Measurements from ENCODE around the gene SURF6.

The SURF6 gene

GRCh38 chr9:133353548-133353947 is 17.6 kb upstream of the SURF6 start:
- Histone ChIP-seq H3K9me3 (replicated peaks in 1 of 2; ENCODE audit: control insufficient read depth in 2 of 2, insufficient read depth in 1 of 2, low read depth in 1 of 2, low read length in 2 of 2) (peaks cover 0 to 5% of the 10 kb centered on the region in 2 donors), H2BK15ac (ENCODE audit: low read length) (no peak overlapping the region), H4K91ac (ENCODE audit: low read depth, low read length, poor library complexity) (no peak overlapping the region), H3K4me3 (ENCODE audit: low read length in 2 of 2) (no peak overlapping the region), H2AK5ac (ENCODE audit: low read depth, low read length) (no peak overlapping the region), H3K18ac (ENCODE audit: low read length) (no peak overlapping the region), H3K36me3 (replicated peaks in 1 of 2; ENCODE audit: control insufficient read depth in 2 of 2, insufficient read depth in 2 of 2, low read length in 2 of 2) (peaks cover 44 to 71% of the 10 kb centered on the region in 2 donors), H2BK5ac (ENCODE audit: low read length) (no peak overlapping the region), H3K27ac (replicated peaks; ENCODE audit: low read length) (no peak overlapping the region), H2AFZ (ENCODE audit: low read length) (no peak overlapping the region), H3K79me1 (ENCODE audit: low read depth, low read length) (peaks cover 15% of the 10 kb centered on the region), H2BK120ac (ENCODE audit: low read depth, low read length) (no peak overlapping the region), H3K14ac (ENCODE audit: low read length) (no peak overlapping the region), H3K23ac (ENCODE audit: low read depth, low read length, poor library complexity) (no peak overlapping the region), H4K8ac (ENCODE audit: low read depth, low read length) (no peak overlapping the region), H2BK12ac (ENCODE audit: low read length) (no peak overlapping the region), H3K4me1 (ENCODE audit: control insufficient read depth in 2 of 2, insufficient read depth in 1 of 2, low read depth in 1 of 2, low read length in 2 of 2) (peaks cover 7 to 19% of the 10 kb centered on the region in 2 donors), H3K4me2 (ENCODE audit: insufficient read depth, low read length, poor library complexity, severe bottlenecking) (no peak overlapping the region), H3K27me3 (ENCODE audit: control insufficient read depth in 3 of 3, insufficient read depth in 3 of 3, low read depth in 1 of 3, low read length in 3 of 3) (no peaks in the 10 kb centered on the region), H3K9ac (ENCODE audit: low read depth, low read length, poor library complexity) (no peak overlapping the region), H3K4ac (ENCODE audit: low read length) (no peak overlapping the region)
- DNase-seq (ENCODE audit: low spot score) = no peak
- WGBS, 2 donors (ENCODE audit: extremely low coverage in 2 of 2, insufficient read length in 2 of 2, insufficient replicate concordance in 1 of 2) = no CpG with 5 or more reads among the region's 5 CpGs

DNA sequence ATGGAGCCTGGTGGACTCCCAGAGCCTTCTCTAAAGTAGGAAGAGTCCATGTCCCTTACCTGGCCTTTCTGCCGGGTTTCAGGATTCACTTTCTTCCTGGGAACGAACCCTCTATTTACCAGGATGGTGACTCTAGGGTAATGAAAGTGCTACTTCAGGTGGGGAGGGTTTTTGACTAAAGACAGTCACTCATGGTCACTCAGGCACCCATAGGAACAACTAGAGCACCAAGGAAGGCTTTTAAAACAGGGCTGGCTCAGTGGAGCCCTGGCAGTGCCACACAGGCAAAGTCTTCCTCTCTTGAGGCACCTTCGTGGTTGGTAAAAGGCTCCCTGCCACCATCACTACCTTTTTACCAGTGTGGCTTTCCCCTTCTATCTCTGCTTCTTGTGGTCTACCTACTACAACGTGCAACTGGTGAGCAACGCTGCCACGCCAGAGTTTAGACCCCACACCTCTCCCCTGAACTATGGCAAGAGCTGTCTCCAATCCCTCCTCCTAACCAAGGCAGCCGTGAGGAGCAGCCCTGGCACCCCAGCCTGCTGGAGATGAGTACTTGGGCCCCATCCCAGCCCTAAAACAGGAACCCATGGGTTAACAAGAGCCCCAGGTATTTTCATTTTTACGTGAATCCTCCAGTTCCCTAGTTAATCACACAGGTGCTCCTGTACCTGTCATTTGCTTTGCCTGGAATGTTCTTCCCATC is 16.8 kb upstream of the SURF6 start:
- H3K23ac ChIP-seq (ENCODE audit: low read depth, low read length, poor library complexity) = no peak overlapping the region
- no peaks in the 10 kb centered on the region for H3K27me3 ChIP-seq (ENCODE audit: control insufficient read depth in 3 of 3, insufficient read depth in 3 of 3, low read depth in 1 of 3, low read length in 3 of 3)
- H3K9ac ChIP-seq (ENCODE audit: low read depth, low read length, poor library complexity) = no peak overlapping the region
- peaks cover 7 to 19% of the 10 kb centered on the region in 2 donors for H3K4me1 ChIP-seq (ENCODE audit: control insufficient read depth in 2 of 2, insufficient read depth in 1 of 2, low read depth in 1 of 2, low read length in 2 of 2)
- H3K14ac ChIP-seq (ENCODE audit: low read length) = no peak overlapping the region
- no peak for DNase-seq (ENCODE audit: low spot score)
- no peak overlapping the region for H2BK120ac ChIP-seq (ENCODE audit: low read depth, low read length)
- H4K8ac ChIP-seq (ENCODE audit: low read depth, low read length) = peak overlapping the region; percentile 87
- H2BK15ac ChIP-seq (ENCODE audit: low read length) = no peak overlapping the region
- H3K4ac ChIP-seq (ENCODE audit: low read length) = no peak overlapping the region
- H3K27ac ChIP-seq (replicated peaks; ENCODE audit: low read length) = no peak overlapping the region
- no peak overlapping the region for H2BK5ac ChIP-seq (ENCODE audit: low read length)
- H2AK5ac ChIP-seq (ENCODE audit: low read depth, low read length) = no peak overlapping the region
- H3K4me2 ChIP-seq (ENCODE audit: insufficient read depth, low read length, poor library complexity, severe bottlenecking) = no peak overlapping the region
- H3K9me3 ChIP-seq (replicated peaks in 1 of 2; ENCODE audit: control insufficient read depth in 2 of 2, insufficient read depth in 1 of 2, low read depth in 1 of 2, low read length in 2 of 2) = peaks cover 0 to 5% of the 10 kb centered on the region in 2 donors
- no peak overlapping the region for H4K91ac ChIP-seq (ENCODE audit: low read depth, low read length, poor library complexity)
- peaks cover 42 to 64% of the 10 kb centered on the region in 2 donors for H3K36me3 ChIP-seq (replicated peaks in 1 of 2; ENCODE audit: control insufficient read depth in 2 of 2, insufficient read depth in 2 of 2, low read length in 2 of 2)
- no peak overlapping the region for H2BK12ac ChIP-seq (ENCODE audit: low read length)
- H3K4me3 ChIP-seq (ENCODE audit: low read length in 2 of 2) = no peak overlapping the region
- no CpG with 5 or more reads among the region's 8 CpGs for WGBS, 2 donors (ENCODE audit: extremely low coverage in 2 of 2, insufficient read length in 2 of 2, insufficient replicate concordance in 1 of 2)
- peaks cover 15% of the 10 kb centered on the region for H3K79me1 ChIP-seq (ENCODE audit: low read depth, low read length)
- H3K18ac ChIP-seq (ENCODE audit: low read length) = no peak overlapping the region
- H2AFZ ChIP-seq (ENCODE audit: low read length) = no peak overlapping the region

- peaks cover 12% of the 10 kb centered on the region for H3K79me1 ChIP-seq (ENCODE audit: low read depth, low read length)
- H3K23ac ChIP-seq (ENCODE audit: low read depth, low read length, poor library complexity) = peak overlapping the region; percentile 4
- H3K9me3 ChIP-seq (replicated peaks in 1 of 2; ENCODE audit: control insufficient read depth in 2 of 2, insufficient read depth in 1 of 2, low read depth in 1 of 2, low read length in 2 of 2) = peaks cover 0 to 5% of the 10 kb centered on the region in 2 donors
- peaks cover 42 to 59% of the 10 kb centered on the region in 2 donors for H3K36me3 ChIP-seq (replicated peaks in 1 of 2; ENCODE audit: control insufficient read depth in 2 of 2, insufficient read depth in 2 of 2, low read length in 2 of 2)
- H3K4me2 ChIP-seq (ENCODE audit: insufficient read depth, low read length, poor library complexity, severe bottlenecking) = no peak overlapping the region
- H3K4me3 ChIP-seq (ENCODE audit: low read length in 2 of 2) = no peak overlapping the region
- H4K8ac ChIP-seq (ENCODE audit: low read depth, low read length) = no peak overlapping the region
- H3K27ac ChIP-seq (replicated peaks; ENCODE audit: low read length) = no peak overlapping the region
- no peak overlapping the region for H3K18ac ChIP-seq (ENCODE audit: low read length)
- no peak overlapping the region for H2BK12ac ChIP-seq (ENCODE audit: low read length)
- H3K4ac ChIP-seq (ENCODE audit: low read length) = no peak overlapping the region
- no peak overlapping the region for H2BK5ac ChIP-seq (ENCODE audit: low read length)
- H2AK5ac ChIP-seq (ENCODE audit: low read depth, low read length) = no peak overlapping the region
- H3K4me1 ChIP-seq (ENCODE audit: control insufficient read depth in 2 of 2, insufficient read depth in 1 of 2, low read depth in 1 of 2, low read length in 2 of 2) = peaks cover 4 to 14% of the 10 kb centered on the region in 2 donors
- no peak overlapping the region for H2AFZ ChIP-seq (ENCODE audit: low read length)
- WGBS, 2 donors (ENCODE audit: extremely low coverage in 2 of 2, insufficient read length in 2 of 2, insufficient replicate concordance in 1 of 2) = no CpG with 5 or more reads among the region's 14 CpGs
- peak; percentile 21 for DNase-seq (ENCODE audit: low spot score)
- no peak overlapping the region for H3K9ac ChIP-seq (ENCODE audit: low read depth, low read length, poor library complexity)
- H3K27me3 ChIP-seq (ENCODE audit: control insufficient read depth in 3 of 3, insufficient read depth in 3 of 3, low read depth in 1 of 3, low read length in 3 of 3) = no peaks in the 10 kb centered on the region
- no peak overlapping the region for H2BK15ac ChIP-seq (ENCODE audit: low read length)
- no peak overlapping the region for H4K91ac ChIP-seq (ENCODE audit: low read depth, low read length, poor library complexity)
- H2BK120ac ChIP-seq (ENCODE audit: low read depth, low read length) = no peak overlapping the region
- no peak overlapping the region for H3K14ac ChIP-seq (ENCODE audit: low read length)
These were observed 16.1 kb upstream of the SURF6 start for GRCh38 chr9:133351908-133352634.

DNA sequence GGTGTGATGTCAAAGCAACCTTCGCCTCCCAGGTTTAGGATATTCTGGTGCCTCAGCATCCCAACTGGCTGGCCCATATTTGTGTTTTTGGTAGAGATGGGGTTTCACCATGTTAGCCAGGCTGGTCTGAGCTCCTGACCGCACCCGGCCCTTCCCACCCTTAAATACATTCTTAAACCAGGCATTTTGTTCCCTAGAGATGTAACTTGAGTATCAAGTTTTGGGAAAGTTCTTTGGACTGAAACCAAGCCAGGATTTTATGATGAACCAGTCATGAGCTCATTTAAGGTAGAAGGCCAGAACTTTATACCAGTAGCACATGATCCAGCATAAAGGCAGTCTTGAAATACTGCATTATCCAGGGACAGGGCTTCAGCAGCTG is 15.5 kb upstream of the SURF6 start:
- H3K36me3 ChIP-seq (replicated peaks in 1 of 2; ENCODE audit: control insufficient read depth in 2 of 2, insufficient read depth in 2 of 2, low read length in 2 of 2) = peaks cover 42 to 60% of the 10 kb centered on the region in 2 donors

More for the DNA sequence above, 15.5 kb upstream of the SURF6 start:
- no peak overlapping the region for H2BK12ac ChIP-seq (ENCODE audit: low read length)
- H2AK5ac ChIP-seq (ENCODE audit: low read depth, low read length) = no peak overlapping the region
- H3K9me3 ChIP-seq (replicated peaks in 1 of 2; ENCODE audit: control insufficient read depth in 2 of 2, insufficient read depth in 1 of 2, low read depth in 1 of 2, low read length in 2 of 2) = peaks cover 0 to 5% of the 10 kb centered on the region in 2 donors
- H3K4me3 ChIP-seq (ENCODE audit: low read length in 2 of 2) = no peak overlapping the region
- no peak overlapping the region for H2BK120ac ChIP-seq (ENCODE audit: low read depth, low read length)
- H3K9ac ChIP-seq (ENCODE audit: low read depth, low read length, poor library complexity) = no peak overlapping the region
- no peak overlapping the region for H3K4me2 ChIP-seq (ENCODE audit: insufficient read depth, low read length, poor library complexity, severe bottlenecking)
- peaks cover 13% of the 10 kb centered on the region for H3K79me1 ChIP-seq (ENCODE audit: low read depth, low read length)
- H4K91ac ChIP-seq (ENCODE audit: low read depth, low read length, poor library complexity) = no peak overlapping the region
- H3K27ac ChIP-seq (replicated peaks; ENCODE audit: low read length) = no peak overlapping the region
- H2BK15ac ChIP-seq (ENCODE audit: low read length) = no peak overlapping the region
- peaks cover 4 to 17% of the 10 kb centered on the region in 2 donors for H3K4me1 ChIP-seq (ENCODE audit: control insufficient read depth in 2 of 2, insufficient read depth in 1 of 2, low read depth in 1 of 2, low read length in 2 of 2)
- no CpG with 5 or more reads among the region's 3 CpGs for WGBS, 2 donors (ENCODE audit: extremely low coverage in 2 of 2, insufficient read length in 2 of 2, insufficient replicate concordance in 1 of 2)
- no peaks in the 10 kb centered on the region for H3K27me3 ChIP-seq (ENCODE audit: control insufficient read depth in 3 of 3, insufficient read depth in 3 of 3, low read depth in 1 of 3, low read length in 3 of 3)
- H3K23ac ChIP-seq (ENCODE audit: low read depth, low read length, poor library complexity) = peak overlapping the region; percentile 4
- no peak for DNase-seq (ENCODE audit: low spot score)
- H2AFZ ChIP-seq (ENCODE audit: low read length) = no peak overlapping the region
- H2BK5ac ChIP-seq (ENCODE audit: low read length) = no peak overlapping the region
- no peak overlapping the region for H3K18ac ChIP-seq (ENCODE audit: low read length)
- no peak overlapping the region for H3K14ac ChIP-seq (ENCODE audit: low read length)
- no peak overlapping the region for H4K8ac ChIP-seq (ENCODE audit: low read depth, low read length)
- H3K4ac ChIP-seq (ENCODE audit: low read length) = no peak overlapping the region

Measured in neuronal stem cell (in vitro differentiated cells).